HEK293 (cell line): ENCODE data around the gene REG1A.

Experiments
- CTCF ChIA-PET: fragments of 350-600 bp; formaldehyde crosslinking; extraction: SDS; loops from one replicate; lab custom pipeline; 2021; ENCODE audit warnings: antibody characterized with exemption; lab: Yijun Ruan, JAX
- POLR2A ChIA-PET: fragments of 300-600 bp; formaldehyde crosslinking; extraction: SDS; loops from one replicate; lab custom pipeline; 2020; ENCODE audit warnings: antibody characterized with exemption, inconsistent platforms; lab: Yijun Ruan, JAX
- H3K27ac ChIP-seq: fragments of 200-500 bp; sonication (Bioruptor generic); 2 replicates; pipeline ENCODE4 v1.5.1; 2014; ENCODE audit warnings: low read depth, low read length, control low read depth, inconsistent platforms; ENCODE audit errors: extremely low read depth
- H3K36me3 ChIP-seq, 2 experiments: fragments of 200-500 bp in 1 of 2; sonication (Bioruptor generic) in 1 of 2; 1 replicate in 1 of 2; 2 replicates in 1 of 2; pipeline ENCODE4 v1.5.1; 2014 to 2017; ENCODE audit warnings: inconsistent platforms in 2 of 2, low read length in 2 of 2; ENCODE audit not compliant: control insufficient read depth in 2 of 2, insufficient read depth in 1 of 2
- H3K4me1 ChIP-seq: fragments of 200-500 bp; sonication (Bioruptor generic); 2 replicates; pipeline ENCODE4 v1.5.1; 2014; ENCODE audit warnings: mild to moderate bottlenecking, low read length, inconsistent platforms; ENCODE audit not compliant: control insufficient read depth, insufficient read depth
- H3K4me3 ChIP-seq: 2 replicates; pipeline ENCODE4 v1.5.1; 2011; ENCODE audit warnings: low read depth, mild to moderate bottlenecking, control low read depth, low read length, moderate library complexity
- H3K9me3 ChIP-seq: fragments of 200-500 bp; sonication (Bioruptor generic); 2 replicates; pipeline ENCODE4 v1.5.1; 2014; ENCODE audit warnings: low read depth, low read length, inconsistent platforms; ENCODE audit not compliant: control insufficient read depth, insufficient read depth
- GLI2 ChIP-seq: fragments of 450-650 bp; formaldehyde crosslinking; IDR thresholded peaks from 2 replicates; pipeline ENCODE4; 2017; ENCODE audit warnings: missing biosample characterization, missing genetic modification characterization, low read depth, borderline replicate concordance
- GLIS2 ChIP-seq: fragments of 450-650 bp; formaldehyde crosslinking; IDR thresholded peaks from 2 replicates; pipeline ENCODE4 v1.5.1; 2016; ENCODE audit warnings: missing biosample characterization, missing genetic modification characterization
- SALL2 ChIP-seq: fragments of 450-650 bp; formaldehyde crosslinking; IDR thresholded peaks from 2 replicates; pipeline ENCODE4 v1.5.0; 2017; ENCODE audit warnings: missing biosample characterization, mild to moderate bottlenecking, missing genetic modification characterization, borderline replicate concordance
- SCRT1 ChIP-seq: fragments of 450-650 bp; formaldehyde crosslinking; IDR thresholded peaks from 2 replicates; pipeline ENCODE4 v1.5.1; 2016; ENCODE audit warnings: missing biosample characterization, missing genetic modification characterization, borderline replicate concordance
- SCRT2 ChIP-seq: fragments of 450-650 bp; formaldehyde crosslinking; IDR thresholded peaks from 2 replicates; pipeline ENCODE4 v1.5.1; 2016; ENCODE audit warnings: missing biosample characterization, missing genetic modification characterization
- ZBTB48 ChIP-seq: fragments of 450-650 bp; formaldehyde crosslinking; IDR thresholded peaks from 2 replicates; pipeline ENCODE4 v1.5.1; 2016; ENCODE audit warnings: missing biosample characterization, missing genetic modification characterization
- ZFP69B ChIP-seq: fragments of 450-650 bp; formaldehyde crosslinking; IDR thresholded peaks from 2 replicates; pipeline ENCODE4 v1.5.1; 2016; ENCODE audit warnings: missing biosample characterization, missing genetic modification characterization
- ZNF112 ChIP-seq: fragments of 450-650 bp; formaldehyde crosslinking; IDR thresholded peaks from 2 replicates; pipeline ENCODE4 v1.5.0; 2017; ENCODE audit warnings: missing biosample characterization, missing genetic modification characterization
- ZNF155 ChIP-seq: fragments of 450-650 bp; formaldehyde crosslinking; IDR thresholded peaks from 2 replicates; pipeline ENCODE4 v1.5.1; 2016; ENCODE audit warnings: missing biosample characterization, missing genetic modification characterization
- ZNF221 ChIP-seq: fragments of 450-650 bp; formaldehyde crosslinking; IDR thresholded peaks from 2 replicates; pipeline ENCODE4 v1.5.1; 2017; ENCODE audit warnings: missing biosample characterization, missing genetic modification characterization, borderline replicate concordance
- ZNF248 ChIP-seq: fragments of 450-650 bp; formaldehyde crosslinking; IDR thresholded peaks from 2 replicates; pipeline ENCODE4 v1.5.1; 2017; ENCODE audit warnings: missing biosample characterization, missing genetic modification characterization
- ZNF571 ChIP-seq: fragments of 450-650 bp; formaldehyde crosslinking; IDR thresholded peaks from 2 replicates; pipeline ENCODE4 v1.5.0; 2017; ENCODE audit warnings: missing biosample characterization, missing genetic modification characterization
- ZNF623 ChIP-seq: fragments of 450-650 bp; formaldehyde crosslinking; IDR thresholded peaks from 2 replicates; pipeline ENCODE4 v1.5.1; 2016; ENCODE audit warnings: missing biosample characterization, missing genetic modification characterization
- ZNF701 ChIP-seq: fragments of 450-650 bp; formaldehyde crosslinking; IDR thresholded peaks from 2 replicates; pipeline ENCODE4 v1.5.1; 2016; ENCODE audit warnings: missing biosample characterization, missing genetic modification characterization
- ZNF76 ChIP-seq: fragments of 450-650 bp; formaldehyde crosslinking; IDR thresholded peaks from 2 replicates; pipeline ENCODE4; 2016; ENCODE audit warnings: low read depth, missing biosample characterization, missing genetic modification characterization, borderline replicate concordance
- ZNF776 ChIP-seq: fragments of 450-650 bp; formaldehyde crosslinking; IDR thresholded peaks from 2 replicates; pipeline ENCODE4 v1.5.0; 2017; ENCODE audit warnings: missing biosample characterization, missing genetic modification characterization, borderline replicate concordance
- ZNF791 ChIP-seq: fragments of 450-650 bp; formaldehyde crosslinking; IDR thresholded peaks from 2 replicates; pipeline ENCODE4 v1.5.1; 2016; ENCODE audit warnings: missing biosample characterization, missing genetic modification characterization
- ZNF792 ChIP-seq: fragments of 450-650 bp; formaldehyde crosslinking; IDR thresholded peaks from 2 replicates; pipeline ENCODE4 v1.5.1; 2016; ENCODE audit warnings: missing biosample characterization, missing genetic modification characterization
- TF ChIP-seq, protein P1 (sequence below): fragments of 450-650 bp; formaldehyde crosslinking; IDR thresholded peaks from 2 replicates; pipeline ENCODE4 v1.5.1; 2016; ENCODE audit warnings: missing biosample characterization, missing genetic modification characterization
- TF ChIP-seq, protein P2 (sequence below): fragments of 450-650 bp; formaldehyde crosslinking; IDR thresholded peaks from 2 replicates; pipeline ENCODE4 v1.5.1; 2017; ENCODE audit warnings: missing biosample characterization, missing genetic modification characterization
- TF ChIP-seq, protein P3 (sequence below): fragments of 450-650 bp; formaldehyde crosslinking; IDR thresholded peaks from 2 replicates; pipeline ENCODE4 v1.5.1; 2016; ENCODE audit warnings: missing biosample characterization, missing genetic modification characterization
- TF ChIP-seq, protein P4 (sequence below): fragments of 450-650 bp; formaldehyde crosslinking; IDR thresholded peaks from 2 replicates; pipeline ENCODE4 v1.5.1; 2016; ENCODE audit warnings: missing biosample characterization, missing genetic modification characterization
- TF ChIP-seq, protein P5 (sequence below): fragments of 450-650 bp; formaldehyde crosslinking; IDR thresholded peaks from 2 replicates; pipeline ENCODE4 v1.5.1; 2016; ENCODE audit warnings: missing biosample characterization, missing genetic modification characterization
- TF ChIP-seq, protein P6 (sequence below): fragments of 450-650 bp; formaldehyde crosslinking; IDR thresholded peaks from 2 replicates; pipeline ENCODE4 v1.5.1; 2017; ENCODE audit warnings: missing biosample characterization, missing genetic modification characterization

Gene REG1A, protein sequence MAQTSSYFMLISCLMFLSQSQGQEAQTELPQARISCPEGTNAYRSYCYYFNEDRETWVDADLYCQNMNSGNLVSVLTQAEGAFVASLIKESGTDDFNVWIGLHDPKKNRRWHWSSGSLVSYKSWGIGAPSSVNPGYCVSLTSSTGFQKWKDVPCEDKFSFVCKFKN

DNA sequence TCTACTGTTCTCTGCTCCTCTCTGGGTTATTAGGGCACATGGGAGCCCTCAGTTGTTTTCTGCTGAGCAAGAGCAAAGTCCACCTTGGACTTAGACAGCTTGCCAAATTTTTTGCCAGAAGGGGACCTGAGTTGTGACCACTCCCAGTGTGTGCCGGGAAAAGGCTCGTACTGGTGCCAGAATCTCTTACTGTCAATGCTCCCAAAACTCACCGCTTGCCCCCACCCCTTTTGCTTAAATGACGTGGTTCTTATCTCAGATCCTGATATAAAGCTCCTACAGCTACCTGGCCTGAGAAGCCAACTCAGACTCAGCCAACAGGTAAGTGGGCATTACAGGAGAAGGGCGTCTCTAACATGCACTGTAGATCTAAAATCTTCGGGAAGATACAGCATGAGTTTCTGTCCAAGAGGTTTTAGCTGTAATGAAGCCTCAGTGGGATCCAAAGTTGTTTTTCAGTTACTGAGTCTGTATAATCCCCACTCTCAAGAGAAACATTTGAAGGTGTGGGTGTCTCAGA, at the start of gene REG1A:
Gene REG1A (plus strand): TSS at position 295 of the 520 bp plus-strand sequence. CDS start 374 bp downstream, outside the sequence.
- ChIA-PET POLR2A (no interaction called here), CTCF (no interaction called here)
- H3K27ac ChIP-seq: no peak within 1 kb of the TSS
- TF ChIP-seq, protein P1, sequence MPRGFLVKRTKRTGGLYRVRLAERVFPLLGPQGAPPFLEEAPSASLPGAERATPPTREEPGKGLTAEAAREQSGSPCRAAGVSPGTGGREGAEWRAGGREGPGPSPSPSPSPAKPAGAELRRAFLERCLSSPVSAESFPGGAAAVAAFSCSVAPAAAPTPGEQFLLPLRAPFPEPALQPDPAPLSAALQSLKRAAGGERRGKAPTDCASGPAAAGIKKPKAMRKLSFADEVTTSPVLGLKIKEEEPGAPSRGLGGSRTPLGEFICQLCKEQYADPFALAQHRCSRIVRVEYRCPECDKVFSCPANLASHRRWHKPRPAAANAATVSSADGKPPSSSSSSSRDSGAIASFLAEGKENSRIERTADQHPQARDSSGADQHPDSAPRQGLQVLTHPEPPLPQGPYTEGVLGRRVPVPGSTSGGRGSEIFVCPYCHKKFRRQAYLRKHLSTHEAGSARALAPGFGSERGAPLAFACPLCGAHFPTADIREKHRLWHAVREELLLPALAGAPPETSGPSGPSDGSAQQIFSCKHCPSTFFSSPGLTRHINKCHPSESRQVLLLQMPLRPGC: no peak
- TF ChIP-seq ZNF76 (no peak), ZNF623 (tag by site-specific recombination) (no peak), ZBTB48 (no peak), GLI2 (tag by site-specific recombination) (no peak), GLIS2 (tag by site-specific recombination) (no peak), ZNF112 (tag by site-specific recombination) (no peak), ZNF701 (no peak), ZNF791 (no peak), SCRT2 (tag by site-specific recombination) (no peak), SCRT1 (tag by site-specific recombination) (no peak), ZNF221 (tag by site-specific recombination) (no peak), ZNF155 (no peak), ZNF248 (tag by site-specific recombination) (no peak), ZNF792 (tag by site-specific recombination) (no peak), ZNF571 (no peak)
- TF ChIP-seq, protein P2, sequence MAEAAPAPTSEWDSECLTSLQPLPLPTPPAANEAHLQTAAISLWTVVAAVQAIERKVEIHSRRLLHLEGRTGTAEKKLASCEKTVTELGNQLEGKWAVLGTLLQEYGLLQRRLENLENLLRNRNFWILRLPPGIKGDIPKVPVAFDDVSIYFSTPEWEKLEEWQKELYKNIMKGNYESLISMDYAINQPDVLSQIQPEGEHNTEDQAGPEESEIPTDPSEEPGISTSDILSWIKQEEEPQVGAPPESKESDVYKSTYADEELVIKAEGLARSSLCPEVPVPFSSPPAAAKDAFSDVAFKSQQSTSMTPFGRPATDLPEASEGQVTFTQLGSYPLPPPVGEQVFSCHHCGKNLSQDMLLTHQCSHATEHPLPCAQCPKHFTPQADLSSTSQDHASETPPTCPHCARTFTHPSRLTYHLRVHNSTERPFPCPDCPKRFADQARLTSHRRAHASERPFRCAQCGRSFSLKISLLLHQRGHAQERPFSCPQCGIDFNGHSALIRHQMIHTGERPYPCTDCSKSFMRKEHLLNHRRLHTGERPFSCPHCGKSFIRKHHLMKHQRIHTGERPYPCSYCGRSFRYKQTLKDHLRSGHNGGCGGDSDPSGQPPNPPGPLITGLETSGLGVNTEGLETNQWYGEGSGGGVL (tag by site-specific recombination): no peak
- TF ChIP-seq, protein P3, sequence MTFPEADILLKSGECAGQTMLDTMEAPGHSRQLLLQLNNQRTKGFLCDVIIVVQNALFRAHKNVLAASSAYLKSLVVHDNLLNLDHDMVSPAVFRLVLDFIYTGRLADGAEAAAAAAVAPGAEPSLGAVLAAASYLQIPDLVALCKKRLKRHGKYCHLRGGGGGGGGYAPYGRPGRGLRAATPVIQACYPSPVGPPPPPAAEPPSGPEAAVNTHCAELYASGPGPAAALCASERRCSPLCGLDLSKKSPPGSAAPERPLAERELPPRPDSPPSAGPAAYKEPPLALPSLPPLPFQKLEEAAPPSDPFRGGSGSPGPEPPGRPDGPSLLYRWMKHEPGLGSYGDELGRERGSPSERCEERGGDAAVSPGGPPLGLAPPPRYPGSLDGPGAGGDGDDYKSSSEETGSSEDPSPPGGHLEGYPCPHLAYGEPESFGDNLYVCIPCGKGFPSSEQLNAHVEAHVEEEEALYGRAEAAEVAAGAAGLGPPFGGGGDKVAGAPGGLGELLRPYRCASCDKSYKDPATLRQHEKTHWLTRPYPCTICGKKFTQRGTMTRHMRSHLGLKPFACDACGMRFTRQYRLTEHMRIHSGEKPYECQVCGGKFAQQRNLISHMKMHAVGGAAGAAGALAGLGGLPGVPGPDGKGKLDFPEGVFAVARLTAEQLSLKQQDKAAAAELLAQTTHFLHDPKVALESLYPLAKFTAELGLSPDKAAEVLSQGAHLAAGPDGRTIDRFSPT (tag by site-specific recombination): no peak
- TF ChIP-seq, protein P4, sequence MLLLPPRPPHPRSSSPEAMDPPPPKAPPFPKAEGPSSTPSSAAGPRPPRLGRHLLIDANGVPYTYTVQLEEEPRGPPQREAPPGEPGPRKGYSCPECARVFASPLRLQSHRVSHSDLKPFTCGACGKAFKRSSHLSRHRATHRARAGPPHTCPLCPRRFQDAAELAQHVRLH (tag by site-specific recombination): no peak
- no peaks in the 10 kb centered on the region for H3K9me3 ChIP-seq
- no peaks in the 10 kb centered on the region for H3K4me1 ChIP-seq
- H3K36me3 ChIP-seq: no peaks in the 10 kb centered on the region
- no peak within 1 kb of the TSS for H3K4me3 ChIP-seq

DNA sequence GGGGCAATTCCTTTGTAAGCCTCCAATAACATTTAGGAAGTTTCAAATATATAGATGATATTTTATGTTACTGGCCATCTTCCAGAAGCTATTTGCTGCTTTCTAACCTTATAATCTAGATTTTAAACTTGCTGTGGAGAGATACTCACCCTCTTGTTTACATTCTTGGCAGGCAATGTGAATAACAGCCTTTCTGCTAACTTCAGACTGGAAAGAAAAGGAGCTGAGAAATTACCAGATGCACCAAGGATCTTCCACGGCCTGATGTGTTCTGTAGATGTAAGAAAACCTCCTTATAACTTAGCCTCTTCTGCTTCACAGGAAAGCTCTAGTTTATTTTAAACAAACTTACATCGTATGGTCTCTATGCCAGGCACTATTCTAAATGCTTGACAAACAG, 49.2 kb upstream of the REG1A start:
- Histone ChIP-seq H3K4me3 (no peak overlapping the region), H3K27ac (no peak overlapping the region), H3K36me3 (no peaks in the 10 kb centered on the region), H3K9me3 (no peaks in the 10 kb centered on the region), H3K4me1 (no peaks in the 10 kb centered on the region)
- CTCF ChIA-PET: no interaction called here
- TF ChIP-seq, protein P5, sequence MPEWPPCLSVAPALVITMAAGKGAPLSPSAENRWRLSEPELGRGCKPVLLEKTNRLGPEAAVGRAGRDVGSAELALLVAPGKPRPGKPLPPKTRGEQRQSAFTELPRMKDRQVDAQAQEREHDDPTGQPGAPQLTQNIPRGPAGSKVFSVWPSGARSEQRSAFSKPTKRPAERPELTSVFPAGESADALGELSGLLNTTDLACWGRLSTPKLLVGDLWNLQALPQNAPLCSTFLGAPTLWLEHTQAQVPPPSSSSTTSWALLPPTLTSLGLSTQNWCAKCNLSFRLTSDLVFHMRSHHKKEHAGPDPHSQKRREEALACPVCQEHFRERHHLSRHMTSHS (tag by site-specific recombination): no peak
- no peak for TF ChIP-seq ZNF776 (tag by site-specific recombination)
- no peak for TF ChIP-seq SALL2 (tag by site-specific recombination)
- TF ChIP-seq, protein P6, sequence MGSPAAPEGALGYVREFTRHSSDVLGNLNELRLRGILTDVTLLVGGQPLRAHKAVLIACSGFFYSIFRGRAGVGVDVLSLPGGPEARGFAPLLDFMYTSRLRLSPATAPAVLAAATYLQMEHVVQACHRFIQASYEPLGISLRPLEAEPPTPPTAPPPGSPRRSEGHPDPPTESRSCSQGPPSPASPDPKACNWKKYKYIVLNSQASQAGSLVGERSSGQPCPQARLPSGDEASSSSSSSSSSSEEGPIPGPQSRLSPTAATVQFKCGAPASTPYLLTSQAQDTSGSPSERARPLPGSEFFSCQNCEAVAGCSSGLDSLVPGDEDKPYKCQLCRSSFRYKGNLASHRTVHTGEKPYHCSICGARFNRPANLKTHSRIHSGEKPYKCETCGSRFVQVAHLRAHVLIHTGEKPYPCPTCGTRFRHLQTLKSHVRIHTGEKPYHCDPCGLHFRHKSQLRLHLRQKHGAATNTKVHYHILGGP (tag by site-specific recombination): no peak
- TF ChIP-seq ZFP69B (tag by site-specific recombination): no peak
- POLR2A ChIA-PET: no interaction called here
